ENCODE measurements around the gene ABCG1.

ABCG1 gene

DNA sequence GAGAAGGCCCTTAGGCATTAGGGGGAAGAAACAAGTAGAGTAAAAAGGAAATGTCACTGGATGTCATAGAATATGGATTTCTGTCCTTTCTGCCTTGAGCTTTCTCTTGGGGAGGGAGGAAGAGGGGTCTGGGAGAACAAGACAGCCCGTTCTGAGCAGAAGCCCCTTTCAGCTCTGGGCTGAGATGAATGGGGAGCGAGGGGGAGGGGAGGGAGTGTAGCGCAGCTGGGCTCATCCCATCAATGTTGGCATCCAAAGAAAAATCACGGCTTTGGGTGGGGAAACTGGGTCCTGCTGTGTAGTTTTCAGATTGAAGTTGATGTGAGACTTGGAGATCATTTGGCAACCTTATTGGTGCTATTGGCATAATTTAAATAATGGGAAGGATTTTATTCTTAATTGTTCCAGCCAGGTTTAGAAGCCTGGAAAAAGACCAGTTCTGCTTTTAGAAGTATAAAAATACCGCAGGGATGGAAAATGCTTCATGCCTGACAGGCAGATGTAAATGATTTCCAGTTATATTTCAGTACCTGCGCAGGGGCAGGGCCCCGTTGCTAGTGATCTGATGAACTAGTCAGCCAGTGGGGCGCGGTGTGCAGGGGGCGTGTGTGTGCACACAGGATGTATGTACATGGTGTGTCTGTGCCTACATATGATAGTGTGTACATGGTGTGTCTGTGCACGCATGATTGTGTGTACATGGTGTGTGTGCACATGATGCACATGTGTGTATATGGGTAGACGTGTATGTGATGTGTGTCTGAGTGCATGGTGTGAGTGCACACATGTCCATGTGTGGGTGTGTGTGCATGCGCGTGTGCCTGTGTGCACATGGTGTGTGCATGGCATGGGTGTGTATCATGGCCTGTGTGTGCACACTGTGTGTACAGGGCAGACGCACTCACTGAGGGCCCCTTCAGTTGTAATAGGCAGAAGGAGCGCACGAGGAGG, 36.0 kb downstream of the ABCG1 start:
- no peak for DNase-seq (ENCODE audit: extremely low spot score)
- ChIA-PET POLR2A (no interaction called here), CTCF (no interaction called here)
- TF ChIP-seq ARNT (IDR thresholded peaks at IDR 0.05) (no peak), BHLHE40 (IDR thresholded peaks at IDR 0.05; ENCODE audit: borderline replicate concordance) (no peak), SUZ12 (IDR thresholded peaks at IDR 0.05) (no peak), SP1 (IDR thresholded peaks at IDR 0.05) (no peak), FOXM1 (IDR thresholded peaks at IDR 0.05; ENCODE audit: borderline replicate concordance) (no peak), L3MBTL2 (conservative IDR thresholded peaks at IDR 0.05) (no peak)

DNA sequence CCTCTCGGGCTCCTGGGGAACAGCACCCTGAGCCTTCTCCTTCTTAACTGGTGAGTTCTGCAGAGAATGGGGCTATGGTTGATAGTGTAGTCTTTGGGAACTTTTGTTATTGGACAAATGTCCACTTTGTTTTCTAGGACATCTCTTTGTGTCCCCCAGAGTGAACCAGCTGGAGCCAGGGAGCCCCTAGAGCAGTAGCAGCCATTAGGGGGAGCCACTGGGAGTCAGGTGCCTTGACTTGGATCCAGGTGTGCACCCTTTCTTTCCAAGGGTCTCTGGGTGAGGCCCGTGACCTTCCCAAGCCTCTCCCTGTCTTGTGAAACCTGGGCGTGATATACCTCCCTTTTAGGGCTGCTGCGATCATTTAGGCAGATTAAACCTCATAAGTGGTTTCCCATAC, 36.9 kb downstream of the ABCG1 start:
- TF ChIP-seq, protein P1, sequence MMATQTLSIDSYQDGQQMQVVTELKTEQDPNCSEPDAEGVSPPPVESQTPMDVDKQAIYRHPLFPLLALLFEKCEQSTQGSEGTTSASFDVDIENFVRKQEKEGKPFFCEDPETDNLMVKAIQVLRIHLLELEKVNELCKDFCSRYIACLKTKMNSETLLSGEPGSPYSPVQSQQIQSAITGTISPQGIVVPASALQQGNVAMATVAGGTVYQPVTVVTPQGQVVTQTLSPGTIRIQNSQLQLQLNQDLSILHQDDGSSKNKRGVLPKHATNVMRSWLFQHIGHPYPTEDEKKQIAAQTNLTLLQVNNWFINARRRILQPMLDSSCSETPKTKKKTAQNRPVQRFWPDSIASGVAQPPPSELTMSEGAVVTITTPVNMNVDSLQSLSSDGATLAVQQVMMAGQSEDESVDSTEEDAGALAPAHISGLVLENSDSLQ (IDR thresholded peaks at IDR 0.05), result no peak
- TF ChIP-seq FOXM1 (IDR thresholded peaks at IDR 0.05; ENCODE audit: borderline replicate concordance) (no peak), FOXK2 (IDR thresholded peaks at IDR 0.05) (no peak), ARNT (IDR thresholded peaks at IDR 0.05) (no peak), SUZ12 (IDR thresholded peaks at IDR 0.05) (no peak), TARDBP (IDR thresholded peaks at IDR 0.05) (no peak), BHLHE40 (IDR thresholded peaks at IDR 0.05; ENCODE audit: borderline replicate concordance) (no peak)
- ChIA-PET CTCF (no interaction called here), POLR2A (no interaction called here)
- no peak for DNase-seq (ENCODE audit: extremely low spot score)

DNA sequence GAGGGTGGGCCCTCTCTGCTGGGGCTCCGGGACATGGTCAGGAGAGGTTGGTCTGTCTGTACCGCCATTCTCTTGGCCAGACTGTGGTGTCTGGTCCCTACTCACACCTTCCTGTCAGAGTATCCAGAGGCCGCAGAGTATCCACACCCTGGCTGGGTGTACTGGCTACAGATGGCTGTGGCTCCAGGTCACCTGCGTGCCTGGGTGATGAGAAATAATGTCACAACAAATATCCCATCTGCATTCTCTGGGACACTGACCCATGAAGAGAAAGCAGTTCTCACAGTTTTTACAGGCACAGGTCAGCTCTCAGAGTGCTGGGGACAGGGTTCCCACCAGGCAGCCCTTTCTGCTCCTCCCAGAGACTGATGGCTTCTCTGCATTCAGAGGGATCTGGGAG, 37.4 kb downstream of the ABCG1 start:
- TF ChIP-seq ZNF384 (IDR thresholded peaks at IDR 0.05) (no peak), LEF1 (IDR thresholded peaks at IDR 0.05; ENCODE audit: borderline replicate concordance) (no peak), ARNT (IDR thresholded peaks at IDR 0.05) (no peak), FOXA1 (IDR thresholded peaks at IDR 0.05) (no peak), HDGF (IDR thresholded peaks at IDR 0.05; ENCODE audit: borderline replicate concordance) (no peak), TARDBP (IDR thresholded peaks at IDR 0.05) (no peak), FOXK2 (IDR thresholded peaks at IDR 0.05) (no peak), BHLHE40 (IDR thresholded peaks at IDR 0.05; ENCODE audit: borderline replicate concordance) (no peak), ELF4 (IDR thresholded peaks at IDR 0.05) (no peak), FOXM1 (IDR thresholded peaks at IDR 0.05; ENCODE audit: borderline replicate concordance) (no peak), SP1 (IDR thresholded peaks at IDR 0.05) (no peak), L3MBTL2 (conservative IDR thresholded peaks at IDR 0.05) (no peak), SUZ12 (IDR thresholded peaks at IDR 0.05) (no peak), CTBP1 (IDR thresholded peaks at IDR 0.05; ENCODE audit: borderline replicate concordance) (no peak), NFRKB (IDR thresholded peaks at IDR 0.05) (no peak)
- TF ChIP-seq, protein P1 (IDR thresholded peaks at IDR 0.05), result no peak
- ChIA-PET POLR2A (no interaction called here), CTCF (no interaction called here)
- no peak for DNase-seq (ENCODE audit: extremely low spot score)

DNA sequence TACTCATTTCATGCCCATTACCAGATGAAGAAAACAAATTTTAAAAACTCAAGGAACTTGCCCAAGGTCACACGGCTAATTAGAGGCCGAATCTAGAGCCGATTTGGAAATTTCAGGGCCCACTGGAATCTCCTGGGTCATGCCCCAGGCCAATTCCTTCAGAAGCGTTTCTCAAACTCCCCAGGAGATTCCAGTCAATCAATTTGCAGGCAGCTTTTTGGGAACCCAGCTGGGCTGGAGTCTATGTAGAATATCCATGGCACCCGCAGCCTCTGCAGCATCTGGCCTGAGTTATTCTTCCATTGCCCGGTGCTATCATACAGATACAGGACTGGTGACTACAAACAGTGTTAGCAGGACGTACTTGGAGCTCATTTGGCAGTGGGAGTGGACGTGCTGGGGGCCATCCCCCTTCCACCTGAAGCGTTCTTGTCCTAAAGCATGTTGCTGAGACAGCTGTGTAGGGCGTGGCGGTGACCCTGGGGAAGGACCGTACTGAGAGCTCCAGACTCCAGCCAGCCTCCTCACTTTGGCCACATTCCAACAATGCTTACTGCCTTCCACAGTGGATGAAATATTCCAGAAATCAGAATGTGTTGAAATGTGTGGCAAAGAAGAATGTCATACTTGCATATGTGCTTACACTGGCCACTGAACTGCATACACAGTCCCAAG, 38.3 kb downstream of the ABCG1 start:
- ChIA-PET CTCF (no interaction called here), POLR2A (no interaction called here)
- TF ChIP-seq ZNF384 (IDR thresholded peaks at IDR 0.05) (no peak), LEF1 (IDR thresholded peaks at IDR 0.05; ENCODE audit: borderline replicate concordance) (no peak), FOXK2 (IDR thresholded peaks at IDR 0.05) (no peak), BHLHE40 (IDR thresholded peaks at IDR 0.05; ENCODE audit: borderline replicate concordance) (no peak), L3MBTL2 (conservative IDR thresholded peaks at IDR 0.05) (no peak), HDGF (IDR thresholded peaks at IDR 0.05; ENCODE audit: borderline replicate concordance) (no peak), ARNT (IDR thresholded peaks at IDR 0.05) (no peak), SP1 (IDR thresholded peaks at IDR 0.05) (no peak), TARDBP (IDR thresholded peaks at IDR 0.05) (no peak), SUZ12 (IDR thresholded peaks at IDR 0.05) (no peak), CTBP1 (IDR thresholded peaks at IDR 0.05; ENCODE audit: borderline replicate concordance) (no peak), FOXM1 (IDR thresholded peaks at IDR 0.05; ENCODE audit: borderline replicate concordance) (no peak), NFRKB (IDR thresholded peaks at IDR 0.05) (no peak), FOXA1 (IDR thresholded peaks at IDR 0.05) (no peak), ELF4 (IDR thresholded peaks at IDR 0.05) (no peak)
- TF ChIP-seq, protein P1 (IDR thresholded peaks at IDR 0.05), result no peak
- no peak for DNase-seq (ENCODE audit: extremely low spot score)

DNA sequence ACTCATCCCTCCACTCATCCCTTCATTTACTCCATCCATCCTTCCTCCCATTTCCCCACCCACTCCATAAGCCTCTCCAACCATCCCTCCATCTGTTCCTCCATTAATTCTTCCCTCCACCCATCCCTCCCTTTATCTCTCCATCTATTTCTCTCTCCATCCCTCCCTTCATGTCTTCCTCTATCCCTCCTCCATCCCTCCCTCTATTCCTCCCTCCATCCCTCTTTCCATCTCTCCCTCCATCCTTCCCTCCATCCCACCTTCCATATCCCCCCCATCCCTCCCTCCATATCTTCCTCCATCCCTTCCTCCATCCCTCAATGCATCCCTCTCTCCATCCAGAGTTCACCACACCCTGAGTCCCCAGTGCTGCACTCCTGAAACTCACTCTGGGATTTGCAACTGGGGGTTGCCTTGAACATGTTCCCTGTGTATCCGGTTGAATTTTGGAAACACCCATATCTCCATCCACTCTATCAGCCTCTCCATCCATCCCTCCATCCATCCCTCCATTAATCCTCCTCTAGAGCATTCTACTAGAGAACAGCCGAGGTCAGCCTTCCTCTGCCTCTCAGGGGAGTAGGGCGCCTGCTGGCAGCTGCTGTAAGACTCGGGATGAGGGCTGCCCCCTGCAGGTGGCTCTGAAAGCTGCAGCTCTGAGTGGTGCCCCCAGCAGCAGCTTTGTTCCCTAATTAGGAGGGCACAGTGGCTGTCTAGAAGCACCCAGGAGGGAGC, 39.4 kb downstream of the ABCG1 start:
- ChIA-PET POLR2A (interaction anchor here (1.0 to 1.1 kb wide), 2 partner anchors 13 to 38 kb away, joined by 3 to 4 read pairs; no protein-coding TSS in a partner anchor), CTCF (interaction anchor here (0.6 to 2.5 kb wide), 28 partner anchors 9 to 524 kb away, joined by 3 to 19 read pairs (median 4); no protein-coding TSS in a partner anchor)
- peak; percentile 91 for DNase-seq (ENCODE audit: extremely low spot score)
- no peak for TF ChIP-seq FOXA1 (IDR thresholded peaks at IDR 0.05)
- TF ChIP-seq SP1 (IDR thresholded peaks at IDR 0.05), result no peak
- TF ChIP-seq ZNF384 (IDR thresholded peaks at IDR 0.05), result no peak
- TF ChIP-seq CTBP1 (IDR thresholded peaks at IDR 0.05; ENCODE audit: borderline replicate concordance), result no peak
- TF ChIP-seq FOXK2 (IDR thresholded peaks at IDR 0.05), result no peak
- no peak for TF ChIP-seq SUZ12 (IDR thresholded peaks at IDR 0.05)
- no peak for TF ChIP-seq ELF4 (IDR thresholded peaks at IDR 0.05)
- no peak for TF ChIP-seq HDGF (IDR thresholded peaks at IDR 0.05; ENCODE audit: borderline replicate concordance)
- TF ChIP-seq L3MBTL2 (conservative IDR thresholded peaks at IDR 0.05), result no peak
- no peak for TF ChIP-seq BHLHE40 (IDR thresholded peaks at IDR 0.05; ENCODE audit: borderline replicate concordance)
- no peak for TF ChIP-seq FOXM1 (IDR thresholded peaks at IDR 0.05; ENCODE audit: borderline replicate concordance)
- TF ChIP-seq NFRKB (IDR thresholded peaks at IDR 0.05), result no peak
- no peak for TF ChIP-seq LEF1 (IDR thresholded peaks at IDR 0.05; ENCODE audit: borderline replicate concordance)
- no peak for TF ChIP-seq TARDBP (IDR thresholded peaks at IDR 0.05)

Data from HEK293T (cell line).